ENCODE measurements around the gene CCDC170.

Gene CCDC170

GRCh38 chr6:151637814-151638213 lies 144.0 kb downstream of the CCDC170 start:
- Histone ChIP-seq H3K4me3 (ENCODE audit: low read depth, low read length) (no peak overlapping the region), H3K36me3 (no peaks in the 10 kb centered on the region), H3K9me3 (ENCODE audit: severe bottlenecking) (peaks cover 3% of the 10 kb centered on the region), H3K27me3 (ENCODE audit: insufficient read depth, low read depth, severe bottlenecking) (no peaks in the 10 kb centered on the region), H3K27ac (no peak overlapping the region)
- no peak for TF ChIP-seq CTCF (IDR thresholded peaks at IDR 0.05; ENCODE audit: low read depth, low read length)
- no peak for DNase-seq

GRCh38 chr6:151639750-151640149 lies 145.9 kb downstream of the CCDC170 start:
- no peak for TF ChIP-seq CTCF (IDR thresholded peaks at IDR 0.05; ENCODE audit: low read depth, low read length)
- Histone ChIP-seq H3K36me3 (no peaks in the 10 kb centered on the region), H3K4me3 (ENCODE audit: low read depth, low read length) (no peak overlapping the region), H3K9me3 (ENCODE audit: severe bottlenecking) (peaks cover 3% of the 10 kb centered on the region), H3K27me3 (ENCODE audit: insufficient read depth, low read depth, severe bottlenecking) (no peaks in the 10 kb centered on the region), H3K27ac (no peak overlapping the region)
- no peak for DNase-seq

GRCh38 chr6:151641028-151641427 lies 147.2 kb downstream of the CCDC170 start:
- Histone ChIP-seq H3K9me3 (ENCODE audit: severe bottlenecking) (peaks cover 3% of the 10 kb centered on the region), H3K4me3 (ENCODE audit: low read depth, low read length) (no peak overlapping the region), H3K27ac (no peak overlapping the region), H3K36me3 (no peaks in the 10 kb centered on the region), H3K27me3 (ENCODE audit: insufficient read depth, low read depth, severe bottlenecking) (no peaks in the 10 kb centered on the region)
- no peak for DNase-seq
- TF ChIP-seq CTCF (IDR thresholded peaks at IDR 0.05; ENCODE audit: low read depth, low read length): no peak

GRCh38 chr6:151647976-151648639 lies 154.3 kb downstream of the CCDC170 start:
- peak; percentile 54 for TF ChIP-seq CTCF (IDR thresholded peaks at IDR 0.05; ENCODE audit: low read depth, low read length)
- Histone ChIP-seq H3K4me3 (ENCODE audit: low read depth, low read length) (no peak overlapping the region), H3K9me3 (ENCODE audit: severe bottlenecking) (no peaks in the 10 kb centered on the region), H3K36me3 (no peaks in the 10 kb centered on the region), H3K27me3 (ENCODE audit: insufficient read depth, low read depth, severe bottlenecking) (no peaks in the 10 kb centered on the region), H3K27ac (no peak overlapping the region)
- peak; percentile 70 for DNase-seq

GRCh38 chr6:151649835-151650234 lies 156.0 kb downstream of the CCDC170 start:
- no peak for DNase-seq
- H3K27me3 ChIP-seq (ENCODE audit: insufficient read depth, low read depth, severe bottlenecking): no peaks in the 10 kb centered on the region
- no peak for TF ChIP-seq CTCF (IDR thresholded peaks at IDR 0.05; ENCODE audit: low read depth, low read length)
- H3K9me3 ChIP-seq (ENCODE audit: severe bottlenecking): no peaks in the 10 kb centered on the region
- H3K36me3 ChIP-seq: no peaks in the 10 kb centered on the region
- H3K4me3 ChIP-seq (ENCODE audit: low read depth, low read length): no peak overlapping the region
- H3K27ac ChIP-seq: no peak overlapping the region

- DNase-seq: no peak
- no peak overlapping the region for H3K27ac ChIP-seq
- no peaks in the 10 kb centered on the region for H3K27me3 ChIP-seq (ENCODE audit: insufficient read depth, low read depth, severe bottlenecking)
- H3K9me3 ChIP-seq (ENCODE audit: severe bottlenecking): no peaks in the 10 kb centered on the region
- H3K4me3 ChIP-seq (ENCODE audit: low read depth, low read length): no peak overlapping the region
- no peak for TF ChIP-seq CTCF (IDR thresholded peaks at IDR 0.05; ENCODE audit: low read depth, low read length)
- H3K36me3 ChIP-seq: no peaks in the 10 kb centered on the region
Measured at GRCh38 chr6:151651639-151652038, 157.8 kb downstream of the CCDC170 start.

Measured in WERI-Rb-1 (cell line).